ENCODE measurements around the gene AIG1. TPM values are rescaled to one million over a fixed set of nuclear protein-coding genes. Genes with fewer than 3 reads are reported as not detected.
"Not testable (repeated sequence)": the region's sequence is repeated elsewhere in the genome, so short reads cannot be mapped to it uniquely, and the experiment has no call there.

The AIG1 gene
- total RNA-seq, 2 experiments from 2014 or later: 21.2 to 22.8 TPM

- ChIA-PET CTCF (no interaction called here), POLR2A (no interaction called here)
- H3K4me1 Mint-ChIP-seq: peaks cover 5% of the 10 kb centered on the region
- H3K36me3 Mint-ChIP-seq (ENCODE audit: low read depth): no peaks in the 10 kb centered on the region
- no peak overlapping the region for H3K4me3 Mint-ChIP-seq
- DNase-seq (peak; percentile 16), ATAC-seq (no peak)
- no peak overlapping the region for H3K27ac Mint-ChIP-seq
- H3K27me3 Mint-ChIP-seq: peaks cover 12% of the 10 kb centered on the region
- peaks cover 5% of the 10 kb centered on the region for H3K9me3 Mint-ChIP-seq (ENCODE audit: low read depth)
- intact Hi-C loops (cut with DNase I, micrococcal nuclease): no loop called here
These were observed 25.9 kb upstream of the AIG1 start for GRCh38 chr6:143034689-143035334.

GRCh38 chr6:143037470-143037869 lies 23.2 kb upstream of the AIG1 start:
- POLR2A ChIA-PET: no interaction called here

GRCh38 chr6:143038833-143039232 lies 21.9 kb upstream of the AIG1 start:
- Mint-ChIP-seq H3K4me3 (no peak overlapping the region), H3K9me3 (ENCODE audit: low read depth) (peaks cover 3% of the 10 kb centered on the region), H3K27ac (no peak overlapping the region), H3K36me3 (ENCODE audit: low read depth) (no peaks in the 10 kb centered on the region), H3K27me3 (peaks cover 12% of the 10 kb centered on the region), H3K4me1 (peaks cover 12% of the 10 kb centered on the region)
- ATAC-seq (no peak), DNase-seq (no peak)
- CTCF ChIA-PET: interaction anchor here (0.7 kb wide), 1 partner anchor 17 kb away, joined by 3 read pairs; no protein-coding TSS in a partner anchor
- POLR2A ChIA-PET: no interaction called here
- intact Hi-C loops (cut with DNase I, micrococcal nuclease): no loop called here

More at GRCh38 chr6:143037470-143037869, 23.2 kb upstream of the AIG1 start:
- peaks cover 12% of the 10 kb centered on the region for H3K27me3 Mint-ChIP-seq
- H3K4me3 Mint-ChIP-seq: no peak overlapping the region
- ATAC-seq (no peak), DNase-seq (no peak)
- H3K36me3 Mint-ChIP-seq (ENCODE audit: low read depth): no peaks in the 10 kb centered on the region
- peaks cover 5% of the 10 kb centered on the region for H3K9me3 Mint-ChIP-seq (ENCODE audit: low read depth)
- no peak overlapping the region for H3K27ac Mint-ChIP-seq
- CTCF ChIA-PET: interaction anchor here (1.2 kb wide), 1 partner anchor 11 kb away, joined by 3 read pairs; no protein-coding TSS in a partner anchor
- H3K4me1 Mint-ChIP-seq: peaks cover 12% of the 10 kb centered on the region
- intact Hi-C loops (cut with DNase I, micrococcal nuclease): no loop called here

GRCh38 chr6:143039548-143039947 lies 21.1 kb upstream of the AIG1 start:
- intact Hi-C loops (cut with DNase I, micrococcal nuclease): no loop called here
- Mint-ChIP-seq H3K27me3 (peaks cover 14% of the 10 kb centered on the region), H3K4me3 (no peak overlapping the region), H3K36me3 (ENCODE audit: low read depth) (no peaks in the 10 kb centered on the region), H3K9me3 (ENCODE audit: low read depth) (no peaks in the 10 kb centered on the region), H3K27ac (no peak overlapping the region), H3K4me1 (peaks cover 12% of the 10 kb centered on the region)
- POLR2A ChIA-PET: no interaction called here
- ATAC-seq (peak; percentile 90), DNase-seq (no peak)
- CTCF ChIA-PET: interaction anchor here (1.0 kb wide), 1 partner anchor 17 kb away, joined by 4 read pairs; no protein-coding TSS in a partner anchor

DNA sequence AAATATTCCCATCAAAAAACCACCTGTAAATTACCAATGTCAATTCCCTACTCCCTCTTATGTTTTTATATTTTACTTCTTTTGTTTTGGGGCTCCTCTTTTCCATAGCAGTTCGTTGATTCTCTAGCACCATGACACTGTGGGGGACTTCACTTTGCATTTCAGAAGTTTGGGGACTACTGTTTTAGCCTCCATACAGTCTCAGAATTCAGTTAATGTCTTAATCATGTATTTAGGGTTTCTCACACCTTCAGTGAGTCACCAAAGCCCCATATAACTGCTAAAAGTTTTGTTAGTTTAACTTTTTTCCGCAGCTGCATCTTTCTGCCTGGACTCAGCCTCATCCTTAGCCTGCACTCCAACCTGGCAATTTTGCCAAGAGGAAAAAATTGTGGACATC lies 20.7 kb upstream of the AIG1 start:
- ATAC-seq: peak; percentile 52
- Mint-ChIP-seq H3K27ac (no peak overlapping the region), H3K9me3 (ENCODE audit: low read depth) (no peaks in the 10 kb centered on the region), H3K4me3 (no peak overlapping the region), H3K36me3 (ENCODE audit: low read depth) (no peaks in the 10 kb centered on the region), H3K4me1 (peaks cover 12% of the 10 kb centered on the region), H3K27me3 (peaks cover 14% of the 10 kb centered on the region)
- no peak for DNase-seq
- intact Hi-C loops (cut with DNase I, micrococcal nuclease): no loop called here
- CTCF ChIA-PET: interaction anchor here (1.0 kb wide), 1 partner anchor 16 kb away, joined by 4 read pairs; no protein-coding TSS in a partner anchor
- POLR2A ChIA-PET: no interaction called here

- peaks cover 11% of the 10 kb centered on the region for H3K4me1 Mint-ChIP-seq
- intact Hi-C loops (cut with DNase I, micrococcal nuclease); H3K9me3 Mint-ChIP-seq (ENCODE audit: low read depth); ATAC-seq; H3K4me3 Mint-ChIP-seq; H3K27ac Mint-ChIP-seq; H3K27me3 Mint-ChIP-seq; H3K36me3 Mint-ChIP-seq (ENCODE audit: low read depth); DNase-seq; CTCF ChIA-PET: not testable (repeated sequence)
- POLR2A ChIA-PET: interaction anchor here (0.6 kb wide), 1 partner anchor 340 kb away, joined by 4 read pairs; no protein-coding TSS in a partner anchor
These were observed 16.3 kb upstream of the AIG1 start for GRCh38 chr6:143044345-143044744.

DNA sequence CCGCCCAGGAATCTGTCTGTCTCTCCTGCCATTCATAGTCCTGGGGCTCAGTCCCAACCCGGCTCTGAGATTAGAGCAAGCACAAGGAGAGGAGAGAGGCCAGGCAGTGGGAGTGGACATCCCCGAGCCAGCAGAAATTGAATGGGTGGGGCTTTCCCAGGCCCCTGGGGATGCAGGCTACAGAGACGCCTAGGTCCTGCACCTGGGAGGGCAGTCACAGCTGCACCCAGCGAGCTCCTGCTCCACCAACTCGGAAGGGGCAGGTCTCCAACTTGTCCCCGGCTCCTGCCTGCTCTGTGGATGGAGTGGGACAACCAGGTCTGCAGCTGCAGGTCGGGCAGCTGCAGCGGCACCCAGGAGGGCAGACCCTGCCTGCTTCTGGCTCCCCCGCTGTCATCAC lies 11.1 kb upstream of the AIG1 start:
- Mint-ChIP-seq H3K27me3 (no peaks in the 10 kb centered on the region), H3K27ac (no peak overlapping the region), H3K36me3 (ENCODE audit: low read depth) (no peaks in the 10 kb centered on the region), H3K4me3 (no peak overlapping the region), H3K9me3 (ENCODE audit: low read depth) (no peaks in the 10 kb centered on the region), H3K4me1 (peaks cover 3% of the 10 kb centered on the region)
- ATAC-seq (no peak), DNase-seq (no peak)
- CTCF ChIA-PET: interaction anchor here (0.6 to 1.4 kb wide), 2 partner anchors 10 to 111 kb away, joined by 3 read pairs; no protein-coding TSS in a partner anchor
- intact Hi-C loops (cut with DNase I, micrococcal nuclease): no loop called here
- POLR2A ChIA-PET: no interaction called here

GRCh38 chr6:143050509-143050908 lies 10.2 kb upstream of the AIG1 start:
- Mint-ChIP-seq H3K4me3 (no peak overlapping the region), H3K4me1 (peaks cover 3% of the 10 kb centered on the region), H3K9me3 (ENCODE audit: low read depth) (no peaks in the 10 kb centered on the region), H3K27me3 (no peaks in the 10 kb centered on the region), H3K27ac (no peak overlapping the region), H3K36me3 (ENCODE audit: low read depth) (no peaks in the 10 kb centered on the region)
- ATAC-seq: no peak
- CTCF ChIA-PET: interaction anchor here (1.4 kb wide), 1 partner anchor 9 kb away, joined by 3 read pairs; no protein-coding TSS in a partner anchor
- POLR2A ChIA-PET: no interaction called here
- intact Hi-C loops (cut with DNase I, micrococcal nuclease): no loop called here
- DNase-seq: no peak

- H3K27me3 Mint-ChIP-seq: no peaks in the 10 kb centered on the region
- no peak for DNase-seq
- no peaks in the 10 kb centered on the region for H3K9me3 Mint-ChIP-seq (ENCODE audit: low read depth)
- no peaks in the 10 kb centered on the region for H3K36me3 Mint-ChIP-seq (ENCODE audit: low read depth)
- peaks cover 3% of the 10 kb centered on the region for H3K4me1 Mint-ChIP-seq
- ChIA-PET POLR2A (no interaction called here), CTCF (interaction anchor here (0.7 to 1.5 kb wide), 3 partner anchors 9 to 579 kb away, joined by 3 read pairs; no protein-coding TSS in a partner anchor)
- H3K27ac Mint-ChIP-seq: no peak overlapping the region
- no peak overlapping the region for H3K4me3 Mint-ChIP-seq
- no peak for ATAC-seq
- intact Hi-C loops (cut with DNase I, micrococcal nuclease): no loop called here
These were observed 8.4 kb upstream of the AIG1 start for GRCh38 chr6:143052282-143052681.

GRCh38 chr6:143053856-143054255 lies 6.8 kb upstream of the AIG1 start:
- H3K4me1 Mint-ChIP-seq: peaks cover 4% of the 10 kb centered on the region
- intact Hi-C loops (cut with DNase I, micrococcal nuclease): no loop called here
- no peak for DNase-seq
- CTCF ChIA-PET: no interaction called here
- no peaks in the 10 kb centered on the region for H3K27me3 Mint-ChIP-seq
- no peak overlapping the region for H3K27ac Mint-ChIP-seq
- no peaks in the 10 kb centered on the region for H3K9me3 Mint-ChIP-seq (ENCODE audit: low read depth)
- no peak for ATAC-seq
- H3K4me3 Mint-ChIP-seq: no peak overlapping the region
- POLR2A ChIA-PET: no interaction called here
- no peaks in the 10 kb centered on the region for H3K36me3 Mint-ChIP-seq (ENCODE audit: low read depth)

DNA sequence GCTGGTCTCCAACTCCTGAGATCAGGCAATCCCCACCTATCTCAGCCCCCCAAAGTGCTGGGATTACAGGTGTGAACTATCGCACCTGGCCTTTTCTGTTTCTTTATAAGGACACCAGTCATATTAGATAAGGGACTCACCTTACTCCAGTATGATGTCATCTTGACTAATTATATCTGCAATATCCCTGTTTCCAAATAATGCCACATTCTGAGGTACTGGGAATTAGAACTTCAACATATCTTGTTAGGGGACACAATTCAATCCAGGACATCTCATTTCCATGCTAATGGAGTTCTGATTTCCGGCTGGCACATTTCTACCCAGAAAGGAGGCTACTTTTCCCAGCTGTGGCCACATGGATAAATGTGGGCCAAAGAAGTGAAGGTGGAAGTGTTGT lies 6.4 kb upstream of the AIG1 start:
- H3K27me3 Mint-ChIP-seq: no peaks in the 10 kb centered on the region
- H3K4me1 Mint-ChIP-seq: peaks cover 8% of the 10 kb centered on the region
- no peaks in the 10 kb centered on the region for H3K36me3 Mint-ChIP-seq (ENCODE audit: low read depth)
- intact Hi-C loops (cut with DNase I, micrococcal nuclease): no loop called here
- no peaks in the 10 kb centered on the region for H3K9me3 Mint-ChIP-seq (ENCODE audit: low read depth)
- no peak for DNase-seq
- POLR2A ChIA-PET: interaction anchor here (0.7 kb wide), 1 partner anchor 485 kb away, joined by 3 read pairs; no protein-coding TSS in a partner anchor
- CTCF ChIA-PET: interaction anchor here (1.0 kb wide), 1 partner anchor 373 kb away, joined by 3 read pairs; no protein-coding TSS in a partner anchor
- no peak for ATAC-seq
- no peak overlapping the region for H3K4me3 Mint-ChIP-seq
- H3K27ac Mint-ChIP-seq: no peak overlapping the region

GRCh38 chr6:143055213-143055612 lies 5.5 kb upstream of the AIG1 start:
- DNase-seq: no peak
- no peak overlapping the region for H3K27ac Mint-ChIP-seq
- POLR2A ChIA-PET: interaction anchor here (0.7 kb wide), 1 partner anchor 486 kb away, joined by 3 read pairs; no protein-coding TSS in a partner anchor
- H3K36me3 Mint-ChIP-seq (ENCODE audit: low read depth): no peaks in the 10 kb centered on the region
- ATAC-seq: no peak
- peaks cover 17% of the 10 kb centered on the region for H3K4me1 Mint-ChIP-seq
- H3K4me3 Mint-ChIP-seq: no peak overlapping the region
- CTCF ChIA-PET: interaction anchor here (1.0 kb wide), 1 partner anchor 372 kb away, joined by 3 read pairs; no protein-coding TSS in a partner anchor
- H3K27me3 Mint-ChIP-seq: no peaks in the 10 kb centered on the region
- intact Hi-C loops (cut with DNase I, micrococcal nuclease): no loop called here
- no peaks in the 10 kb centered on the region for H3K9me3 Mint-ChIP-seq (ENCODE audit: low read depth)

Data from activated CD4-positive, alpha-beta T cell treated with anti-CD3 and anti-CD28 coated beads for 36 hours (primary cell).